Omental fat pad (tissue), 4 donors: ENCODE results near the gene VPS41. TPM values are rescaled to one million over a fixed set of nuclear protein-coding genes. Genes with fewer than 3 reads are reported as not detected.

Experiments
- ATAC-seq: fragments of 150-250 bp; one replicate; pipeline ENCODE4 v1.9.1; 2016; ENCODE audit warnings: mild to moderate bottlenecking, moderate library complexity; ENCODE audit not compliant: low FRiP score
- DNase-seq: peaks from one replicate; pipeline ENCODE4 v3.0.0-alpha.2; 2019; ENCODE audit warnings: low spot score
- total RNA-seq, 4 donors: library from RNA; depleted of rRNA; stranded (reverse); fragments of >200 nt; gene quantifications; one replicate each; pipeline ENCODE4 v1.1.0, GENCODE V29; 2016
- TF ChIP-seq, protein P1 (sequence below), 3 donors: fragments of 450-650 bp; IDR thresholded peaks; one replicate each; pipeline ENCODE4 v1.5.1; 2016 to 2017; ENCODE audit warnings: antibody characterized with exemption in 3 of 3, mild to moderate bottlenecking in 3 of 3, moderate library complexity in 2 of 3

The VPS41 gene
- total RNA-seq, 4 donors from 2014 or later, result 28.9 to 44.9 (median 33.4) TPM

DNA sequence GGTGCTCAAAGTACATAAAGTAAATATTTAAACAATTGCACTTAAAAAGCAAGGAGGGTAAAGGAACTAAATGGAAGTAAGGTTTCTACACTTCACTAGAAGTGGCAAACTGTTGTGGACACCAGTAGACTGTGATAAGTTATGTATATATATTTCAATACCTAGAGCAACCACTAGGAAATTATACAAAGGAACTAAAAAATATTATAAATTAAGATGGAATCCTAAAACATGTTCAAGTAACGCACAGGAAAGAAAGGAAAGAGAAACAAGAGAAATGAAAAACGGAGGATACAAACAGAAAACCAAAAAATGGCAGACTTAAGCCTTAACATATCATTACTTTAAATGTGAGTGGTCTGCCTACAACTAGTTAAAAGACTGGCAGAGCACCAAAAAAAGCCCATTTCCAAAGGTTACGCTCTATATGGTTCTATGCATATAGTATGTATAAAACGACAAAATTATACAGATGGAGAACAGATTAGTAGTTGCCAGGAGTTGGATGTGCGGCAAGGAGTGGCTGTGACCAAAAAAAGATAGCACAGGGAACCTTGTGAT lies 19.0 kb downstream of the VPS41 start:
- TF ChIP-seq, protein P1, sequence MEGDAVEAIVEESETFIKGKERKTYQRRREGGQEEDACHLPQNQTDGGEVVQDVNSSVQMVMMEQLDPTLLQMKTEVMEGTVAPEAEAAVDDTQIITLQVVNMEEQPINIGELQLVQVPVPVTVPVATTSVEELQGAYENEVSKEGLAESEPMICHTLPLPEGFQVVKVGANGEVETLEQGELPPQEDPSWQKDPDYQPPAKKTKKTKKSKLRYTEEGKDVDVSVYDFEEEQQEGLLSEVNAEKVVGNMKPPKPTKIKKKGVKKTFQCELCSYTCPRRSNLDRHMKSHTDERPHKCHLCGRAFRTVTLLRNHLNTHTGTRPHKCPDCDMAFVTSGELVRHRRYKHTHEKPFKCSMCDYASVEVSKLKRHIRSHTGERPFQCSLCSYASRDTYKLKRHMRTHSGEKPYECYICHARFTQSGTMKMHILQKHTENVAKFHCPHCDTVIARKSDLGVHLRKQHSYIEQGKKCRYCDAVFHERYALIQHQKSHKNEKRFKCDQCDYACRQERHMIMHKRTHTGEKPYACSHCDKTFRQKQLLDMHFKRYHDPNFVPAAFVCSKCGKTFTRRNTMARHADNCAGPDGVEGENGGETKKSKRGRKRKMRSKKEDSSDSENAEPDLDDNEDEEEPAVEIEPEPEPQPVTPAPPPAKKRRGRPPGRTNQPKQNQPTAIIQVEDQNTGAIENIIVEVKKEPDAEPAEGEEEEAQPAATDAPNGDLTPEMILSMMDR (IDR thresholded peaks at IDR 0.05), result no peak
- DNase-seq (no peak), ATAC-seq (no peak)

GRCh38 chr7:38889079-38889478 lies 19.9 kb downstream of the VPS41 start:
- DNase-seq (no peak), ATAC-seq (no peak)
- TF ChIP-seq, protein P1 (IDR thresholded peaks at IDR 0.05), result no peak

GRCh38 chr7:38886265-38886664 lies 22.7 kb downstream of the VPS41 start:
- DNase-seq, result no peak
- TF ChIP-seq, protein P1 (IDR thresholded peaks at IDR 0.05), result no peak
- ATAC-seq, result no peak

GRCh38 chr7:38883706-38884105 lies 25.3 kb downstream of the VPS41 start:
- no peak for DNase-seq
- no peak for ATAC-seq

GRCh38 chr7:38881947-38882684 lies 26.9 kb downstream of the VPS41 start:
- TF ChIP-seq, protein P1 (IDR thresholded peaks at IDR 0.05), result no peak
- no peak for ATAC-seq
- no peak for DNase-seq

More at GRCh38 chr7:38883706-38884105, 25.3 kb downstream of the VPS41 start:
- TF ChIP-seq, protein P1 (IDR thresholded peaks at IDR 0.05), result no peak

DNA sequence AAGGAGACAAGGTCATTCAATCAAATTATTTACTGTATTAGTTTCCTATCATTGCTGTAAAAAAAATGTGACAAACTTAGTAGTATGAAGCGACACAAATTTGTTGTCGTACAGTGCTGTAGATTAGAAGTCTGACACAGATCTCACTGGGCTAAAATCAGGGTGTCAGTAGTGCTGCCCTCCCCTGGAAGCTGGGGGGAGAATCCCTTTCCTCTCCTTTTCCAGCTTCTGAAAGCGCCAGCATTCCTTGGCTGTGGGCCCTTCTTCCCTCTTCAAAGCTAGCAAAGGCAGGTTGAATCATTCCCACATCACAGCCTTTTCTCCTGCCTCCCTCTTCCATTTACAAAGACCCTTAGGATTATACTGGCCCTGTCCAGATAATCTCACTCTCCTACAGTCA lies 28.0 kb downstream of the VPS41 start:
- no peak for ATAC-seq
- TF ChIP-seq, protein P1 (IDR thresholded peaks at IDR 0.05), result no peak

DNA sequence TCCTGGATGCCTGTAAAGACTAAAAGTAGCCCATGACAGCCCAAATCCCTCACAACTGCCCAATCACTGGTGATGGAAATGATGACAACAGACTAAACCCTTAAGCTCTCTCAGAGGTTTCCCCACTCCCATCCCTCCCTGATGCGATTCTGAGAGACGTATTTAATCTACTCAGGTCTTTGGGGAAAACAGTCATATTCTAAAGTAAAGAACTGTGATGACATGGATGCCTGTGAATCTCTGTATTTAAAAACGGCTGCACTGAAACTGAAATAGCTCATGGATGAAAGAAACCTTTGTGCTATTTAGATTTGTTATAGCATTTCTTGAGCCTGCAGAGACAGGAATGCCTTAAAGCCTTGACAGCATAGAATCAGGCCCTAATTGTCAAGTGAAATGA lies 28.5 kb downstream of the VPS41 start:
- DNase-seq (no peak), ATAC-seq (no peak)
- TF ChIP-seq, protein P1 (IDR thresholded peaks at IDR 0.05), result no peak

More for the DNA sequence above, 28.0 kb downstream of the VPS41 start:
- DNase-seq, result no peak
